HG02973 (cell line): Measurements from ENCODE around the gene TPTE2.
"Not testable (repeated sequence)": the region's sequence is repeated elsewhere in the genome, so short reads cannot be mapped to it uniquely, and the experiment has no call there.

ENCODE experiments used
- ATAC-seq: cut with Tn5 transposase; IDR thresholded peaks from one replicate; pipeline ENCODE4 v1.9.1; 2021; ENCODE audit warnings: moderate library complexity; ENCODE audit not compliant: unreplicated experiment

Gene TPTE2

GRCh38 chr13:19561127-19561582 lies at the start of gene TPTE2:
TSS of gene TPTE2 (minus strand) at chr13:19561532. CDS start at chr13:19503234, 58,298 bp downstream.
- ATAC-seq: not testable (repeated sequence)

- ATAC-seq: no peak
These were observed 46.3 kb upstream of the TPTE2 start for GRCh38 chr13:19607523-19608078.

GRCh38 chr13:19606737-19607136 lies 45.4 kb upstream of the TPTE2 start:
- ATAC-seq: no peak

- no peak for ATAC-seq
These were observed 44.8 kb upstream of the TPTE2 start for GRCh38 chr13:19606152-19606551.

GRCh38 chr13:19605161-19605955 lies 44.0 kb upstream of the TPTE2 start:
- ATAC-seq: no peak

- ATAC-seq: no peak
These were observed 43.0 kb upstream of the TPTE2 start for GRCh38 chr13:19604306-19604705.

GRCh38 chr13:19601749-19602725 lies 40.7 kb upstream of the TPTE2 start:
- peak; percentile 84 for ATAC-seq

- no peak for ATAC-seq
These were observed 36.2 kb upstream of the TPTE2 start for GRCh38 chr13:19597523-19597922.

GRCh38 chr13:19596960-19597361 lies 35.6 kb upstream of the TPTE2 start:
- no peak for ATAC-seq

GRCh38 chr13:19596086-19596485 lies 34.8 kb upstream of the TPTE2 start:
- ATAC-seq: no peak

GRCh38 chr13:19592657-19593180 lies 31.4 kb upstream of the TPTE2 start:
- no peak for ATAC-seq

- no peak for ATAC-seq
These were observed 30.5 kb upstream of the TPTE2 start for GRCh38 chr13:19591864-19592263.

- no peak for ATAC-seq
These were observed 29.1 kb upstream of the TPTE2 start for GRCh38 chr13:19590423-19590822.

- ATAC-seq: no peak
These were observed 28.0 kb upstream of the TPTE2 start for GRCh38 chr13:19589312-19589711.

GRCh38 chr13:19587635-19588300 lies 26.4 kb upstream of the TPTE2 start:
- peak; percentile 66 for ATAC-seq

GRCh38 chr13:19586904-19587634 lies 25.7 kb upstream of the TPTE2 start:
- ATAC-seq: peak; percentile 77

- ATAC-seq: peak; percentile 59
These were observed 20.3 kb upstream of the TPTE2 start for GRCh38 chr13:19581675-19582074.

GRCh38 chr13:19575230-19575629 lies 13.9 kb upstream of the TPTE2 start:
- ATAC-seq: no peak

GRCh38 chr13:19573120-19573716 lies 11.9 kb upstream of the TPTE2 start:
- ATAC-seq: peak; percentile 65
